Liver (tissue), 3 donors: ENCODE measurements around the gene CPNE9.

ENCODE experiments used
- GABPA ChIP-seq, 2 donors: IDR thresholded peaks in 1 of 2; conservative IDR thresholded peaks in 1 of 2; 2 replicates each; pipeline ENCODE4 v1.6.1; 2016; ENCODE audit warnings: antibody characterized with exemption in 2 of 2, mild to moderate bottlenecking in 1 of 2, moderate library complexity in 1 of 2
- HNF4A ChIP-seq, 2 donors: conservative IDR thresholded peaks; 2 replicates each; pipeline ENCODE4 v1.6.1; 2016; ENCODE audit warnings: antibody characterized with exemption in 2 of 2, mild to moderate bottlenecking in 2 of 2
- JUND ChIP-seq, 2 donors: IDR thresholded peaks; 2 replicates each; pipeline ENCODE4 v1.6.1; 2016; ENCODE audit warnings: antibody characterized with exemption in 2 of 2
- RAD21 ChIP-seq, 2 donors: IDR thresholded peaks; 2 replicates each; pipeline ENCODE4 v1.6.1; 2016; ENCODE audit warnings: antibody characterized with exemption in 2 of 2, mild to moderate bottlenecking in 2 of 2
- REST ChIP-seq: IDR thresholded peaks from 2 replicates; pipeline ENCODE4 v1.6.1; 2016; ENCODE audit warnings: antibody characterized with exemption, mild to moderate bottlenecking
- RXRA ChIP-seq, 2 donors: IDR thresholded peaks; 2 replicates each; pipeline ENCODE4 v1.6.1; 2017 to 2018; ENCODE audit warnings: antibody characterized with exemption in 2 of 2, mild to moderate bottlenecking in 1 of 2
- TAF1 ChIP-seq: conservative IDR thresholded peaks from 2 replicates; pipeline ENCODE4 v1.6.1; 2016; ENCODE audit warnings: antibody characterized with exemption, mild to moderate bottlenecking
- YY1 ChIP-seq: IDR thresholded peaks from 2 replicates; pipeline ENCODE4 v1.6.1; 2016; ENCODE audit warnings: antibody characterized with exemption, mild to moderate bottlenecking
- TF ChIP-seq, protein P1 (sequence below): fragments of 150-350 bp; IDR thresholded peaks from 2 replicates; pipeline ENCODE4 v1.5.1; 2017; ENCODE audit warnings: improper control_type of control experiment, low read depth, low read length; ENCODE audit not compliant: missing input control
- TF ChIP-seq, protein P2 (sequence below): IDR thresholded peaks from 2 replicates; pipeline ENCODE4 v1.6.1; 2016; ENCODE audit warnings: antibody characterized with exemption
- donor health status: healthy.
- donor health status: healthy.

GRCh38 chr3:9682096-9682495, 21.5 kb upstream of the CPNE9 start:
- TF ChIP-seq JUND (IDR thresholded peaks at IDR 0.05) = no peak
- TF ChIP-seq REST = no peak
- TF ChIP-seq, protein P1, sequence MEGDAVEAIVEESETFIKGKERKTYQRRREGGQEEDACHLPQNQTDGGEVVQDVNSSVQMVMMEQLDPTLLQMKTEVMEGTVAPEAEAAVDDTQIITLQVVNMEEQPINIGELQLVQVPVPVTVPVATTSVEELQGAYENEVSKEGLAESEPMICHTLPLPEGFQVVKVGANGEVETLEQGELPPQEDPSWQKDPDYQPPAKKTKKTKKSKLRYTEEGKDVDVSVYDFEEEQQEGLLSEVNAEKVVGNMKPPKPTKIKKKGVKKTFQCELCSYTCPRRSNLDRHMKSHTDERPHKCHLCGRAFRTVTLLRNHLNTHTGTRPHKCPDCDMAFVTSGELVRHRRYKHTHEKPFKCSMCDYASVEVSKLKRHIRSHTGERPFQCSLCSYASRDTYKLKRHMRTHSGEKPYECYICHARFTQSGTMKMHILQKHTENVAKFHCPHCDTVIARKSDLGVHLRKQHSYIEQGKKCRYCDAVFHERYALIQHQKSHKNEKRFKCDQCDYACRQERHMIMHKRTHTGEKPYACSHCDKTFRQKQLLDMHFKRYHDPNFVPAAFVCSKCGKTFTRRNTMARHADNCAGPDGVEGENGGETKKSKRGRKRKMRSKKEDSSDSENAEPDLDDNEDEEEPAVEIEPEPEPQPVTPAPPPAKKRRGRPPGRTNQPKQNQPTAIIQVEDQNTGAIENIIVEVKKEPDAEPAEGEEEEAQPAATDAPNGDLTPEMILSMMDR = no peak
- TF ChIP-seq GABPA (IDR thresholded peaks at IDR 0.05 in 1 of 2, conservative IDR thresholded peaks at IDR 0.05 in 1 of 2) = no peak
- TF ChIP-seq YY1 = no peak
- TF ChIP-seq RAD21 (IDR thresholded peaks at IDR 0.05) = no peak
- no peak for TF ChIP-seq HNF4A (conservative IDR thresholded peaks at IDR 0.05)
- TF ChIP-seq TAF1 = no peak
- TF ChIP-seq RXRA (IDR thresholded peaks at IDR 0.05) = no peak
- TF ChIP-seq, protein P2, sequence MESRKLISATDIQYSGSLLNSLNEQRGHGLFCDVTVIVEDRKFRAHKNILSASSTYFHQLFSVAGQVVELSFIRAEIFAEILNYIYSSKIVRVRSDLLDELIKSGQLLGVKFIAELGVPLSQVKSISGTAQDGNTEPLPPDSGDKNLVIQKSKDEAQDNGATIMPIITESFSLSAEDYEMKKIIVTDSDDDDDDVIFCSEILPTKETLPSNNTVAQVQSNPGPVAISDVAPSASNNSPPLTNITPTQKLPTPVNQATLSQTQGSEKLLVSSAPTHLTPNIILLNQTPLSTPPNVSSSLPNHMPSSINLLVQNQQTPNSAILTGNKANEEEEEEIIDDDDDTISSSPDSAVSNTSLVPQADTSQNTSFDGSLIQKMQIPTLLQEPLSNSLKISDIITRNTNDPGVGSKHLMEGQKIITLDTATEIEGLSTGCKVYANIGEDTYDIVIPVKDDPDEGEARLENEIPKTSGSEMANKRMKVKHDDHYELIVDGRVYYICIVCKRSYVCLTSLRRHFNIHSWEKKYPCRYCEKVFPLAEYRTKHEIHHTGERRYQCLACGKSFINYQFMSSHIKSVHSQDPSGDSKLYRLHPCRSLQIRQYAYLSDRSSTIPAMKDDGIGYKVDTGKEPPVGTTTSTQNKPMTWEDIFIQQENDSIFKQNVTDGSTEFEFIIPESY = no peak
